Loucy (cell line): ENCODE measurements around the gene TPRG1L.

ENCODE experiments used
- CTCF ChIP-seq: fragments of 200-600 bp; sonication (generic); conservative IDR thresholded peaks from 2 replicates; pipeline ENCODE4 v1.5.1; 2014; ENCODE audit warnings: mild to moderate bottlenecking, antibody characterized with exemption, low read length
- EZH2phosphoT487 ChIP-seq: fragments of 200-600 bp; IDR thresholded peaks from 2 replicates; pipeline ENCODE4 v1.6.1; 2018; ENCODE audit warnings: antibody characterized with exemption, mild to moderate bottlenecking, moderate library complexity, borderline replicate concordance

- no peak for TF ChIP-seq CTCF
- TF ChIP-seq EZH2phosphoT487: no peak
Measured at GRCh38 chr1:3594706-3595377, 30.0 kb upstream of the TPRG1L start.
